Central memory CD8-positive, alpha-beta T cell (primary cell): Measurements from ENCODE around the gene ZNFX1.

Experiments
- ATAC-seq: fragments of 150-1000 bp; cut with Tn5 transposase; replicated peaks from 2 replicates; pipeline ENCODE4 v1.10.0; 2022; ENCODE audit warnings: mild to moderate bottlenecking, moderate FRiP score, moderate number of reproducible peaks; ENCODE audit not compliant: poor library complexity, severe bottlenecking; ENCODE audit errors: extremely low read depth
- DNase-seq, 2 donors: peaks; one replicate each; pipeline ENCODE4 v3.0.0; 2021; ENCODE audit warnings: low spot score in 2 of 2
- H3K27ac Mint-ChIP-seq: one replicate; pipeline ENCODE4 v1.8.0; 2022; ENCODE audit warnings: low read depth, mild to moderate bottlenecking, moderate library complexity, mixed read lengths
- H3K27me3 Mint-ChIP-seq: one replicate; pipeline ENCODE4 v1.8.0; 2022; ENCODE audit warnings: mixed read lengths
- H3K36me3 Mint-ChIP-seq: one replicate; pipeline ENCODE4 v1.8.0; 2022; ENCODE audit warnings: mild to moderate bottlenecking, moderate library complexity, mixed read lengths; ENCODE audit not compliant: insufficient read depth
- H3K4me1 Mint-ChIP-seq: one replicate; pipeline ENCODE4 v1.8.0; 2022; ENCODE audit warnings: mixed read lengths
- H3K4me3 Mint-ChIP-seq: one replicate; pipeline ENCODE4 v1.8.0; 2022; ENCODE audit warnings: mild to moderate bottlenecking, moderate library complexity, mixed read lengths
- H3K9me3 Mint-ChIP-seq: one replicate; pipeline ENCODE4 v1.8.0; 2022; ENCODE audit warnings: mixed read lengths

ZNFX1 gene

DNA sequence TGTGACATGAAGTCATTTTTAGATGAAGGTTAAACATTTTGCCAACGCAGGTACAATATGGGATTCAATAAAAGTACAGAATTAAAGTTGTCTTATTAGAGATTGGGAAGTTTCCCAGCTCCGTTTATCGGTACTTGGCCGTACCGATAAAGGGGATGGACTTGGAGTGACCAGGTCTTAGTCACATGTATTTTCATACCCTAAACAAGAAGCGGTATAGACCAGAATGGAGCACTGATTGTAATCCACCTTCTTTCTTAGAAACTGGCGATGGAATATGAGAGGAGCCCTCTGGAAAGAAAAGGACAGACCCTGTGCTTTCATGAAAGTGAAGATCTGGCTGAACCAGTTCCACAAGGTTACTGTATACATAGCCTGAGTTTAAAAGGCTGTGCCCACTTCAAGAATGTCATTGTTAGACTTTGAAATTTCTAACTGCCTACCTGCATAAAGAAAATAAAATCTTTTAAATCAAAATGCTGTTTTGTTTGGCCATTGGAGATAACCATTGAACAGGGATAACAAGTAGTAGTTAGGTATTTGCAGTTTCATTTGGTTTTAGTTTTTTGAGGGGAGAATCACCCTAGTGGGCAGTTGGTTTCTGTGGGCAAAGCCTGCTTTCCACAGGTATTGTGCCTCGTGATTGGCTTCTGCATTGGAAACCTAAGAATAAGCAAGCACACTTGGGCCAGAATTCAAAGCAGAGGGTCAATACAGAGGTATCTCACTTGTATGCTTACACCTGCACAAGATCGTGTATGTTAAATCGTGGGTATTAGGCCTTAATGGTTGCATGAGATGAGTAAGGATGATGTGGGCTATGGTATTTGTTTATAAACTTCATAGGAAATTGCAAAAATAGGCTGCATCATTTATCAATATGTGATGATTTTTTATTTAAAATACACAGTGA lies 11.2 kb upstream of the ZNFX1 start:
- no peak for DNase-seq
- H3K4me3 Mint-ChIP-seq = no peak overlapping the region
- no peak for ATAC-seq
- H3K36me3 Mint-ChIP-seq = peaks cover 55% of the 10 kb centered on the region
- H3K4me1 Mint-ChIP-seq = peaks cover 33% of the 10 kb centered on the region
- no peak overlapping the region for H3K27ac Mint-ChIP-seq
- peaks cover 19% of the 10 kb centered on the region for H3K9me3 Mint-ChIP-seq
- H3K27me3 Mint-ChIP-seq = no peaks in the 10 kb centered on the region

DNA sequence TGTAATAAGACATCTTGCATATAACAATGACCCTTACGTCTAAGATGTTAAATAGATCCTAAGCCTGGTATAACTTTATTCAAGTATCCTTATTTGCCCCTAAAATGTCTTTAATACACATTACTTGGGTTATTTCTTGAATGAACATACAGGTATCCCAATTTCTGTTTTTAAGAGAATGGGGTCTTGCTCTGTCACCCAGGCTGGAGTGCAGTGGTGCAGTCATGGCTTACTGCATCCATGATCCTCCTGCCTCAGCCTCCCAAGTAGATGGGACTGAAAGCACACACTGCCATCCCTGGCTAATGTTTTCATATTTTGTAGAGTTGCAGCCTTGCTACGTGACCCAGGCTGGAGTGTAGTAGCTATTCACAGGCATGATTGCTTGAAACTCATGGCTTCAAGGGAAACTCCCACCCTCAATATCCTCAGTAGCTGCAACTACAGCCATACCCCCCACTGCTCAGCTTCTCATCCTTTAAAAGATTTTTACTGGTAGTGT lies 10.4 kb upstream of the ZNFX1 start:
- H3K4me3 Mint-ChIP-seq = no peak overlapping the region
- peaks cover 41% of the 10 kb centered on the region for H3K4me1 Mint-ChIP-seq
- H3K9me3 Mint-ChIP-seq = peaks cover 27% of the 10 kb centered on the region
- H3K36me3 Mint-ChIP-seq = peaks cover 61% of the 10 kb centered on the region
- ATAC-seq (no peak), DNase-seq (no peak)
- no peaks in the 10 kb centered on the region for H3K27me3 Mint-ChIP-seq
- H3K27ac Mint-ChIP-seq = no peak overlapping the region

DNA sequence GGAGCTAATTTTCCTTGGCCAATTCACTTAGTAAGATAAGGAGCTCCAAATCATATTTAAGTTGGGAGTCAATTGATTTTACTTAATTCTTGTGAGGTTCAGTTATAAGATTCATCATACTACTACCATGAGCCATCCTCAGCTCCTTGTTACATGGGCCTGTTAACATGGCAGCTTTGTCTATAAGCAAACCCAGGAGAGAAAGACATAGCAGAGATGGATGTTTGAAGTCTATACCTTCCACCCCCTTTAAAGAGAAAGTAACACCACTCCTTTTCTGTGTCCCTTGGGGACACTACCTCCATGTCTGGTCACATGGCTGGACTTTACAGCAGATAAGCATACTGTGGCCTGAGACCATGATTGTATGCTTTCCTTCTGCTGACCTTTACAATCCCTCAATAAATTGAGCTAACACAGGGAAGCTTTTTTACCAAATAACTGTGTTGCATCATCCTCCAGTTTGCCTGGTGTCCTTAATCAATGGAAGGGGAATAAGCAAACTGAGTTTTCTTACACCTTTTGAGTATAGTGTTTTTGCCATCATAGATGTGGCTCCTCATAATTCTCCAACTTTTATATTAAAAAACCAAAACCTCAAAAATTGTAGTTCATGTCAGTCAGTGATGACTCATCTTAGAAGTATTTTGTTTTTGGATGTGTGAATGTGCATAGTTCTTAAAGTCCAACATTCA lies 9.8 kb upstream of the ZNFX1 start:
- Mint-ChIP-seq H3K4me1 (peaks cover 47% of the 10 kb centered on the region), H3K27ac (no peak overlapping the region), H3K27me3 (no peaks in the 10 kb centered on the region), H3K4me3 (no peak overlapping the region), H3K9me3 (peaks cover 32% of the 10 kb centered on the region), H3K36me3 (peaks cover 67% of the 10 kb centered on the region)
- ATAC-seq = no peak
- no peak for DNase-seq

DNA sequence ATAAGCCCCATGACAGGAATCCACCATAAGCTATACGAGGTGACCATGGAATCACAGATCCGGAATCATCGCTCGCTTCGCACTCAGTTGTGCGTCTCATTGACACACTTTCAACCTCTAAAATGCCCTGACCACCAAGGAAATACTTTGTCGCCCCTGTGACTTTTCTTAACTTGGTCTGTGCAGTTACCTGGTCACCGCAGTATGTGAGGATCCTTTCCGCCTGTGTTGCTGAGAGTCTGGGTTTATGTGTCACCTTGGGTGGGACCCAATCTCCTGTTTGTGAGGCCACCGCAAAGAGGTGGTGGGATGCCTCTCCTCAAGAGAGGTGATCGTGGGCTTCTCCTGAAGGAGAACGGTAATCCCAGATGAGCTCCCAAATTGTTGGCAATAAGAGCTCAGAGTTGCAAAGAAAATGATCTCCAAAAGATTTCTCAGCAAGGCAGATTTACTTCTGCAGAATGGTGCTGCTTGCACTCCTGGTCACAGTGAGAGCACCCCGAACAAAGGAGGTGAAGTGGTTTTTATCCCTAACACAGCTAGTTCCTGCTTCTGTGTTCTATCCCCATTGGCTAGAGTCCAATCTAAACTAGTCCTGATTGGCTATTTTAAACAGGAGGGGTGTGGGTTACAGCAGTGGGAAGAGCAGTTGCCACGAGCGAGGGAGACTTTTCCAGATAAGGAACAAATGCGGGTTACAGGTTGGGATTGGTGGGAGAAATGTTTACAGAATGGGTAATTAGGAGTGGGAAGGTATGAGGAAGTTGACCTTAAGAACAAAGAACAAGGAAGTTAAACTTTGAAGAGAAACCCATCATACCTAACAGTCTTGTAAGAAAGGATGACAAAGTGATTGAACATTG lies 9.1 kb upstream of the ZNFX1 start:
- no peak overlapping the region for H3K27ac Mint-ChIP-seq
- H3K27me3 Mint-ChIP-seq = no peaks in the 10 kb centered on the region
- peaks cover 32% of the 10 kb centered on the region for H3K9me3 Mint-ChIP-seq
- DNase-seq (no peak), ATAC-seq (no peak)
- H3K4me3 Mint-ChIP-seq = peak overlapping the region; percentile 20
- peaks cover 75% of the 10 kb centered on the region for H3K36me3 Mint-ChIP-seq
- peaks cover 54% of the 10 kb centered on the region for H3K4me1 Mint-ChIP-seq

DNA sequence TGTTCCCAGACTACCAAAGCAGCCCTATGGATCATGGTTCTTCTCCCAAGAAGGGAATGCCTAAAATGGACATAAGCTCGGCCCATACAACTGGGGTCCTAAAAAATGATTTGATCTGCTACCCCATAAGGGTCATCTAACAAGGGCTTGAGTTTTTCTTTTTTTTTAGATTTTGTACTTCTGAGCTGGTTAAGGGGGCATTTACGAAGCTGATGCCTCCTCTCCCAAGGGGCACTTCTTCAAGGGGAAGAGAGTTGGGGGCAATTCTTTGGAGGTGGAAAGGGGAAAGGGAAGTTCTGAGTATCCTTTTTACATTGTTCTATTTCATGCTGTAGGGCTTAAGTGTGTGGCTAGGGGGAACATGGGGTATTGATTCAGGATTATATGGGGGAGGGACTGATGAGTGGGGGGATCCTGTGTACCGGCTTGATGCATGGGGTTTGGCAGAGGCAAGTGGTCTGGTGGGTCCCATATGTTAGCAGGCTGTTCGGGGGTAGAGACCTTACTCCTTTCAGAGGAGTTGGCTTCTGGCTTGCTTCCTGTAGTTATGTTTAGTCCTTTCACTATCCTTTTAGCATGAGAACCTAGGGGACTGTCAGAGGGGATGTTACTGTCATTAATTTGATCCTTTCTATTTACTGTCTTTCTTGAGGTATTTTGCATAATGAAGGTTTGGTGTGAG lies 8.1 kb upstream of the ZNFX1 start:
- H3K9me3 Mint-ChIP-seq = peaks cover 38% of the 10 kb centered on the region
- H3K4me1 Mint-ChIP-seq = peaks cover 60% of the 10 kb centered on the region
- no peak for ATAC-seq
- H3K4me3 Mint-ChIP-seq = peak overlapping the region; percentile 51
- peaks cover 82% of the 10 kb centered on the region for H3K36me3 Mint-ChIP-seq
- peak overlapping the region; percentile 71 for H3K27ac Mint-ChIP-seq
- H3K27me3 Mint-ChIP-seq = no peaks in the 10 kb centered on the region
- DNase-seq = no peak

DNA sequence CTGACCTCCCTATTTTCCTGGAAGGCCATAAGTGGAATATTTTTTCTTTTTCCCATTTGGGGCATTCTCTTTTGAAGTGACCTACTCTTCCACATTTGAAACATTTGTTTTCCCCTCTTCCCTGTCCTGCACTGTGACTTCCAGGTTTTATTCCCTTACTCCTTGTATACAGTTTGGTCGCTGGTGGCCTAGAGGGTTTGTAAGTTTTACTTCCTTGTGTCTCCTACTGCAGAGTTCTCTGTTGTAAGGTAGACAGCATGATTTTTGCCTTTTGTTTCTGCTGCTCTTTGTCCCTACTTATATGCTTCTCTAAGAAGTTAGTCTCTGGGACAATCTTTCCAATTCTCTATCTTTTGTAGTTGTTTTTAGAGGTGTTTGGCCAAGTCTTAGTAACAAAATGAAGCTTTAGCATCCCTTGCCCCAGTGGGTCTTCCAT lies 7.4 kb upstream of the ZNFX1 start:
- Mint-ChIP-seq H3K4me1 (peaks cover 63% of the 10 kb centered on the region), H3K4me3 (peak overlapping the region; percentile 51), H3K27ac (peak overlapping the region; percentile 71), H3K36me3 (peaks cover 82% of the 10 kb centered on the region), H3K9me3 (peaks cover 38% of the 10 kb centered on the region), H3K27me3 (no peaks in the 10 kb centered on the region)
- DNase-seq (no peak), ATAC-seq (no peak)

DNA sequence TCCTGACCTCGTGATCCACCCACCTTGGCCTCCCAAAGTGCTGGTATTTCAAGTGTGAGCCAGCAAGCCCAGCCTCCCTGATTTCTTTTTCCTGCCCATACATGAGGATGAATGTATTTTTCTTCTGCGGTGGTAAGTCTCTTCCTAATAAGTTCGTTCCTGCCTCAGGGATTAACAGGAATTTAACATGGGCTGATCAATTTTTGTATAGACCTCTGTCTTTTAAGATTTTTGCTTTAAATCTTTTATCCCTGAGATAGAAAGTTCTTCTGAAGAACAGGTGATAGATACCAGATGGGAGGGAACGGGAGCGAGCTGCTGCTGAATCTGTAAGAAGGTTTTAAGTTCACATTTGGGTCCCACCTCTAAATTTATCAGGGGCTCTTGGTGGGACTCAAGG lies 7.0 kb upstream of the ZNFX1 start:
- peaks cover 82% of the 10 kb centered on the region for H3K36me3 Mint-ChIP-seq

DNA sequence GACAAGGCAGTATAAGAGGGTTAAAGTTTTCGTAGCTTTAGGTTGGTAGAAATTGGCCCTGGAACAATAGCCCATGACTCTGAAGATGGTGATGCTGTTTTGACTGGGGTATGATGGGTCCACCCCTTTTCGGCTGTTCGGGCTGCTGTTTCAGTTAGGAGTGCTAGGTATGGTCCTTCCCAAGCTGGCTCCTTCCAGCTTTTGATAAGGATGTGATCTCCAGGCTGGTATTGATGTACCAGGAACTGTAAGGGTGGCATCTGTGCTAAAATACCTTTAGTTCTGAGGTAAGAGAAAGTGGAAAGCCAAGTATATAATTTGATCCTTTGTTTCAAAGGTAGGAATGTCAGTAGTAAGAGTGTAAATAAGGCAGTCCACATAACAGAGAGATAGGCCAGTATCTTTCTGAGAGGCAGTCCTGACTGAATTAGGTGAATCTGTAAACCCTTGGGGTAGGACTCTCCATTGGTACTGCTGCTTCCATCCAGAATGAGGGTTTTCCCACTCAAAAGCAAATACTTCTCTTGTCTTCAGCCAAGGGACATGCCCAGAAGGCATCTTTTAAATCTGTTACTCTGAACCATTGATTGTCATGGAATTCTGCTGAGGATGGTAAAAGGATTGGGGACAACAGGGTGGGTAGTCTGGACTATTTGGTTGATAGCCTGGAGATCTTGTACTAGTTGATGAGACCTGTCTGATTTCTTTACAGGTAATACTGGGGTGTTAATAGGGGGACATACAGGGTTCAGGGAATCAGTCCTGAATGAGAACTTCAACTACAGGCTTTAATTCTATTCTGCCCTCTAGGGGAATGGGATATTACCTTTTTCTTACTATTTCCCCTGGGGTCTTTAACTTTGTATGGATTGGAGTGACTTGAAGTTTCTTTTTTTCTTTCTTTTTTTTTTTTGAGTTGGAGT lies 6.1 kb upstream of the ZNFX1 start:
- DNase-seq (no peak), ATAC-seq (no peak)
- Mint-ChIP-seq H3K27me3 (no peaks in the 10 kb centered on the region), H3K4me1 (peaks cover 71% of the 10 kb centered on the region), H3K9me3 (peaks cover 38% of the 10 kb centered on the region), H3K36me3 (peaks cover 84% of the 10 kb centered on the region), H3K4me3 (peak overlapping the region; percentile 100), H3K27ac (peak overlapping the region; percentile 98)

More for the DNA sequence above, 7.0 kb upstream of the ZNFX1 start:
- Mint-ChIP-seq H3K27ac (peak overlapping the region; percentile 98), H3K27me3 (no peaks in the 10 kb centered on the region), H3K4me1 (peaks cover 67% of the 10 kb centered on the region), H3K4me3 (peak overlapping the region; percentile 51), H3K9me3 (peaks cover 38% of the 10 kb centered on the region)
- ATAC-seq (no peak), DNase-seq (no peak)

DNA sequence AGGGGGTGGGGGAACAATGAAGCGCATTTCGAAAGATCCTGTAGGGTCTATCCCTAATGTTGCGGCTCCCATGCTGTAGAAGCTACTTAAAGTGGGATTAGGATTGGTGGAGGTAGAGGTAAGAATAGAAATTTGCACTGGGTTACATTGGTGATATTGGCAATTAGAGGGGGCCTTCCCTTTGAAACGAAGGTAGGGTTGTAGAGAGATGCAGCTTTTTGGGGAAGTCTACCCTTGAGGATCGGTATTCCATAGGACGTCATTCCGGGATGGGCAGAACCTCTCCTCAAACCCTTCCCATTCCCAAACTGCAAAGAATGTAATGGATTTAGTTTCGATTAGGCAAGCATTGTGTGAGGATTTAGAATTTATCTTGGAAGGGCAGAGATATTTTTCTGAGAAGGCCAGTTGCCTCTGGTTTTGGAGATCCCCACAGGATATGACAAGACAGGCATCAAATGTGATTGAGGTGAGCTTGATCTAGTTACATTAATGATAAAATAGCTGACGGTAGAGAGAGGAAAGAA lies 5.4 kb upstream of the ZNFX1 start:
- ATAC-seq = peak; percentile 64
- Mint-ChIP-seq H3K36me3 (peaks cover 86% of the 10 kb centered on the region), H3K27ac (peak overlapping the region; percentile 98), H3K4me3 (peak overlapping the region; percentile 100), H3K27me3 (no peaks in the 10 kb centered on the region), H3K9me3 (peaks cover 38% of the 10 kb centered on the region), H3K4me1 (peaks cover 78% of the 10 kb centered on the region)
- DNase-seq = no peak

DNA sequence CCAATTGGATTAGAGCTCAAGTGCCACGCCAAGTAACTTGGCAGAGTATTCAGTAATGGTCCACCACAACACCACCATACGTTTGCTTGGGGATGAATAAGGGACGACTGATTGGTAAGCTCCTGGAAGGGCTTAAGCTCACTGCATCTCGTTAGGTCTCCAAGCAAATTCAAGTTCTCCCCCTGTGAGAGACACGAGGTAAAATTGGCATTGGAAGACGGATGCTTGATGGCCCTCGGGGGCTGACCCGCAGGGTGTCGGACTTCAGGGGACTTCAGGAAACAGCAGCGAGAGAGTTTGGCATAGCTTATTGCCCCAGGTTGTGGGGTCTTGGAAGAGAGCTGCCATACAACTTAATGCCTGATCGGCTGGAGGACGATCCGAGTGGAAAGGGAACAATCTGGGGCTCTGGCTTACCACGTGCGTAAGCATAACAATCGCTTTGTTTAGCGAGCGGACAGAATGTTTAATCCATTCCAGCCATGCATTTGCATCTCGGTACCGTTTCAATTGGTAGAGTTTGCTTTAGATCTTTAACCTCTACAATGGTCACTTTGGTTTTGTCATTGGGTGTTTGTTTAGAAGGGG lies 4.8 kb upstream of the ZNFX1 start:
- Mint-ChIP-seq H3K9me3 (peaks cover 38% of the 10 kb centered on the region), H3K27me3 (no peaks in the 10 kb centered on the region), H3K4me1 (peaks cover 80% of the 10 kb centered on the region)

More for the DNA sequence above, 4.8 kb upstream of the ZNFX1 start:
- ATAC-seq (no peak), DNase-seq (no peak)
- H3K36me3 Mint-ChIP-seq = peaks cover 89% of the 10 kb centered on the region
- peak overlapping the region; percentile 98 for H3K27ac Mint-ChIP-seq
- H3K4me3 Mint-ChIP-seq = peak overlapping the region; percentile 100
